ENCODE results near the gene HAGH. TPM values are rescaled to one million over a fixed set of nuclear protein-coding genes. Genes with fewer than 3 reads are reported as not detected.
A peak's percentile ranks its signal among the peaks of the same experiment; 100 is the strongest.

The HAGH gene
- total and polyA plus RNA-seq, 9 of the 15 experiments (the other 6 are each of a cell fraction or from before 2014, with no cell fraction given) = 0.46 to 35.1 (median 16.8) TPM

DNA sequence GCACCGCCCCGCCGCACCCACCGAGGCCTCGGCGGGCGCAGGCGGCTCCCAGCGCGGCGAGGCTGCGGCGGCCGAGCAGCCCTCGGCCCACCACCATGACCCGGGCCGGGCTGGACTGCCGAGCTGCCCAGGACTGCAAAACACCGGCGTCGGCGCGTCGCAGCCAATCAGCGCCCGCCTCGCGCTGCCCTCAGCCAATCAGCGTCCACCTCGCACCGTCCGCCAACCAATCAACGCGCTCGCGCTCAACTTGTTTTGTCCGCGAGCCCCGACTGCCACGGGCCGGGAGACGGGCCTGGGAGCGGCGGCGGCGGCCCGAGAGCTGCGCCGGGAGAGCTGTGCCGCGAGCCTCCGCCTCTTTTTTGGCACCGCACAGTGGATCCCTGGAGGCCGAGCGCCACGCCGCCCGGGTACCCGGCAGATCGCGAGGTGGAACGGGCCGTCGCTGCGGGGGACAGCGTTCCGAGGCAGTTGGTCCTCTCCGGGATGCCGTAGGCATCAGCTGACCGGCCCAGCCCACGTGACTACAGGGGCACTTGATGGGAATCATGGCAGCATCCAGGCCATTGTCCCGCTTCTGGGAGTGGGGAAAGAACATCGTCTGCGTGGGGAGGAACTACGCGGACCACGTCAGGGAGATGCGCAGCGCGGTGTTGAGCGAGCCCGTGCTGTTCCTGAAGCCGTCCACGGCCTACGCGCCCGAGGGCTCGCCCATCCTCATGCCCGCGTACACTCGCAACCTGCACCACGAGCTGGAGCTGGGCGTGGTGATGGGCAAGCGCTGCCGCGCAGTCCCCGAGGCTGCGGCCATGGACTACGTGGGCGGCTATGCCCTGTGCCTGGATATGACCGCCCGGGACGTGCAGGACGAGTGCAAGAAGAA is at the start of gene HAGH, which contains the start of gene FAHD1 (continued):
- TF ChIP-seq, protein P1, sequence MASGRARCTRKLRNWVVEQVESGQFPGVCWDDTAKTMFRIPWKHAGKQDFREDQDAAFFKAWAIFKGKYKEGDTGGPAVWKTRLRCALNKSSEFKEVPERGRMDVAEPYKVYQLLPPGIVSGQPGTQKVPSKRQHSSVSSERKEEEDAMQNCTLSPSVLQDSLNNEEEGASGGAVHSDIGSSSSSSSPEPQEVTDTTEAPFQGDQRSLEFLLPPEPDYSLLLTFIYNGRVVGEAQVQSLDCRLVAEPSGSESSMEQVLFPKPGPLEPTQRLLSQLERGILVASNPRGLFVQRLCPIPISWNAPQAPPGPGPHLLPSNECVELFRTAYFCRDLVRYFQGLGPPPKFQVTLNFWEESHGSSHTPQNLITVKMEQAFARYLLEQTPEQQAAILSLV (tag; IDR thresholded peaks at IDR 0.05) = no peak
- TF ChIP-seq, protein P2, sequence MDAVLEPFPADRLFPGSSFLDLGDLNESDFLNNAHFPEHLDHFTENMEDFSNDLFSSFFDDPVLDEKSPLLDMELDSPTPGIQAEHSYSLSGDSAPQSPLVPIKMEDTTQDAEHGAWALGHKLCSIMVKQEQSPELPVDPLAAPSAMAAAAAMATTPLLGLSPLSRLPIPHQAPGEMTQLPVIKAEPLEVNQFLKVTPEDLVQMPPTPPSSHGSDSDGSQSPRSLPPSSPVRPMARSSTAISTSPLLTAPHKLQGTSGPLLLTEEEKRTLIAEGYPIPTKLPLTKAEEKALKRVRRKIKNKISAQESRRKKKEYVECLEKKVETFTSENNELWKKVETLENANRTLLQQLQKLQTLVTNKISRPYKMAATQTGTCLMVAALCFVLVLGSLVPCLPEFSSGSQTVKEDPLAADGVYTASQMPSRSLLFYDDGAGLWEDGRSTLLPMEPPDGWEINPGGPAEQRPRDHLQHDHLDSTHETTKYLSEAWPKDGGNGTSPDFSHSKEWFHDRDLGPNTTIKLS (IDR thresholded peaks at IDR 0.05; ENCODE audit: borderline replicate concordance, low read depth) = peak; percentile 77; the same call in 1 of the 2 replicates
- TF ChIP-seq MYNN (IDR thresholded peaks at IDR 0.05) (no peak; the same call in none of the 2 replicates), MYNN (CRISPR knock-in tag; IDR thresholded peaks at IDR 0.05) (no peak), ZBTB1 (CRISPR knock-in tag; IDR thresholded peaks at IDR 0.05; ENCODE audit: borderline replicate concordance, low read depth) (peak; percentile 84), PTRF (tag; IDR thresholded peaks at IDR 0.05) (no peak), KLF13 (tag; IDR thresholded peaks at IDR 0.05; ENCODE audit: borderline replicate concordance, low read depth) (peak; percentile 40; the same call in 1 of the 2 replicates), SMARCE1 (IDR thresholded peaks at IDR 0.05) (no peak), HMG20B (CRISPR knock-in tag; IDR thresholded peaks at IDR 0.05) (no peak), ZNF699 (CRISPR knock-in tag; IDR thresholded peaks at IDR 0.05; ENCODE audit: insufficient replicate concordance) (no peak), HNRNPLL (IDR thresholded peaks at IDR 0.05; ENCODE audit: low read depth, low read length, poor library complexity, severe bottlenecking) (peak; percentile 51), MEF2A (IDR thresholded peaks at IDR 0.05; ENCODE audit: control insufficient read depth, low read depth, low read length) (no peak), ZNF551 (CRISPR knock-in tag; IDR thresholded peaks at IDR 0.05) (no peak), RB1 (IDR thresholded peaks at IDR 0.05; ENCODE audit: low read depth) (peak; percentile 77)
- TF ChIP-seq, protein P3, sequence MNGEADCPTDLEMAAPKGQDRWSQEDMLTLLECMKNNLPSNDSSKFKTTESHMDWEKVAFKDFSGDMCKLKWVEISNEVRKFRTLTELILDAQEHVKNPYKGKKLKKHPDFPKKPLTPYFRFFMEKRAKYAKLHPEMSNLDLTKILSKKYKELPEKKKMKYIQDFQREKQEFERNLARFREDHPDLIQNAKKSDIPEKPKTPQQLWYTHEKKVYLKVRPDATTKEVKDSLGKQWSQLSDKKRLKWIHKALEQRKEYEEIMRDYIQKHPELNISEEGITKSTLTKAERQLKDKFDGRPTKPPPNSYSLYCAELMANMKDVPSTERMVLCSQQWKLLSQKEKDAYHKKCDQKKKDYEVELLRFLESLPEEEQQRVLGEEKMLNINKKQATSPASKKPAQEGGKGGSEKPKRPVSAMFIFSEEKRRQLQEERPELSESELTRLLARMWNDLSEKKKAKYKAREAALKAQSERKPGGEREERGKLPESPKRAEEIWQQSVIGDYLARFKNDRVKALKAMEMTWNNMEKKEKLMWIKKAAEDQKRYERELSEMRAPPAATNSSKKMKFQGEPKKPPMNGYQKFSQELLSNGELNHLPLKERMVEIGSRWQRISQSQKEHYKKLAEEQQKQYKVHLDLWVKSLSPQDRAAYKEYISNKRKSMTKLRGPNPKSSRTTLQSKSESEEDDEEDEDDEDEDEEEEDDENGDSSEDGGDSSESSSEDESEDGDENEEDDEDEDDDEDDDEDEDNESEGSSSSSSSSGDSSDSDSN (IDR thresholded peaks at IDR 0.05; ENCODE audit: borderline replicate concordance in 1 of 2, low read depth in 2 of 2, low read length in 2 of 2) = peak; percentile 41 to 53; a peak in 1 of 4 replicates
- TF ChIP-seq, protein P4, sequence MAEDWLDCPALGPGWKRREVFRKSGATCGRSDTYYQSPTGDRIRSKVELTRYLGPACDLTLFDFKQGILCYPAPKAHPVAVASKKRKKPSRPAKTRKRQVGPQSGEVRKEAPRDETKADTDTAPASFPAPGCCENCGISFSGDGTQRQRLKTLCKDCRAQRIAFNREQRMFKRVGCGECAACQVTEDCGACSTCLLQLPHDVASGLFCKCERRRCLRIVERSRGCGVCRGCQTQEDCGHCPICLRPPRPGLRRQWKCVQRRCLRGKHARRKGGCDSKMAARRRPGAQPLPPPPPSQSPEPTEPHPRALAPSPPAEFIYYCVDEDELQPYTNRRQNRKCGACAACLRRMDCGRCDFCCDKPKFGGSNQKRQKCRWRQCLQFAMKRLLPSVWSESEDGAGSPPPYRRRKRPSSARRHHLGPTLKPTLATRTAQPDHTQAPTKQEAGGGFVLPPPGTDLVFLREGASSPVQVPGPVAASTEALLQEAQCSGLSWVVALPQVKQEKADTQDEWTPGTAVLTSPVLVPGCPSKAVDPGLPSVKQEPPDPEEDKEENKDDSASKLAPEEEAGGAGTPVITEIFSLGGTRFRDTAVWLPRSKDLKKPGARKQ (CRISPR knock-in tag; IDR thresholded peaks at IDR 0.05) = no peak

Data from K562 (cell line).